ENCODE results near the gene CD244.

DNA sequence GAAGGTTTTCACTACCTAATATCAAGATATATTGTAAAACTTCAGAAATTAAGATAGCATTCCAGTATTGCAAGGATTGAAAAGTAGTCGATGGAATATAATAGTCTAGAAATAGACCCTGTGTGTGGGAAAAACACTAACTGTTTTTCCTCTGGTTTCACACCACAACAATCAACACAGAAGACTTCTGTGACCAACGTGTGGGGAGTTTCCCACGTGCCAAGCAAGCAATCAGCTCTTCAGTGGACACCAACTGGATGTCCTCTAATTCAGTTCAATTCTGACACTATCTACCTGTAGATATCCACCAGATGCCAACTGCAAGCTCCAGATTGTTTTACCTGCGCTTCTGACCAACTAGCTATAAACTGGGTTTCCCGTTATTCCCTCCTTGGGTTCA lies 12.1 kb downstream of the CD244 start:
- TF ChIP-seq, protein P1, sequence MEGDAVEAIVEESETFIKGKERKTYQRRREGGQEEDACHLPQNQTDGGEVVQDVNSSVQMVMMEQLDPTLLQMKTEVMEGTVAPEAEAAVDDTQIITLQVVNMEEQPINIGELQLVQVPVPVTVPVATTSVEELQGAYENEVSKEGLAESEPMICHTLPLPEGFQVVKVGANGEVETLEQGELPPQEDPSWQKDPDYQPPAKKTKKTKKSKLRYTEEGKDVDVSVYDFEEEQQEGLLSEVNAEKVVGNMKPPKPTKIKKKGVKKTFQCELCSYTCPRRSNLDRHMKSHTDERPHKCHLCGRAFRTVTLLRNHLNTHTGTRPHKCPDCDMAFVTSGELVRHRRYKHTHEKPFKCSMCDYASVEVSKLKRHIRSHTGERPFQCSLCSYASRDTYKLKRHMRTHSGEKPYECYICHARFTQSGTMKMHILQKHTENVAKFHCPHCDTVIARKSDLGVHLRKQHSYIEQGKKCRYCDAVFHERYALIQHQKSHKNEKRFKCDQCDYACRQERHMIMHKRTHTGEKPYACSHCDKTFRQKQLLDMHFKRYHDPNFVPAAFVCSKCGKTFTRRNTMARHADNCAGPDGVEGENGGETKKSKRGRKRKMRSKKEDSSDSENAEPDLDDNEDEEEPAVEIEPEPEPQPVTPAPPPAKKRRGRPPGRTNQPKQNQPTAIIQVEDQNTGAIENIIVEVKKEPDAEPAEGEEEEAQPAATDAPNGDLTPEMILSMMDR (IDR thresholded peaks at IDR 0.05; ENCODE audit: poor library complexity) = no peak
- TF ChIP-seq EZH2 (IDR thresholded peaks at IDR 0.05; ENCODE audit: borderline replicate concordance) = no peak
- TF ChIP-seq EZH2phosphoT487 (IDR thresholded peaks at IDR 0.05; ENCODE audit: low read depth, severe bottlenecking, unreplicated experiment) = no peak

All from hepatocyte (in vitro differentiated cells).